Hepatocyte (in vitro differentiated cells): Measurements from ENCODE around the gene C2orf74. TPM values are rescaled to one million over a fixed set of nuclear protein-coding genes. Genes with fewer than 3 reads are reported as not detected.
"Not testable (repeated sequence)": the region's sequence is repeated elsewhere in the genome, so short reads cannot be mapped to it uniquely, and the experiment has no call there.

Source experiments
- DNase-seq: peaks from one replicate; pipeline ENCODE4 v3.0.0-alpha.2; 2016; ENCODE audit warnings: low spot score
- H2AFZ ChIP-seq: fragments of 200-600 bp; sonication (generic); 2 replicates; pipeline ENCODE4 v1.6.0; 2016; ENCODE audit warnings: antibody characterized with exemption, mild to moderate bottlenecking
- H3K27ac ChIP-seq: fragments of 200-600 bp; sonication (generic); 2 replicates; pipeline ENCODE4 v1.5.1; 2016; ENCODE audit warnings: mild to moderate bottlenecking
- H3K27me3 ChIP-seq: fragments of 200-600 bp; sonication (generic); 2 replicates; pipeline ENCODE4 v1.6.1; 2016
- H3K36me3 ChIP-seq: fragments of 200-600 bp; sonication (generic); replicated peaks from 2 replicates; pipeline ENCODE4 v1.5.1; 2016; ENCODE audit warnings: low read depth; ENCODE audit not compliant: insufficient read depth
- H3K4me1 ChIP-seq: fragments of 200-600 bp; sonication (generic); 2 replicates; pipeline ENCODE4 v1.5.1; 2016; ENCODE audit warnings: mild to moderate bottlenecking, moderate library complexity; ENCODE audit not compliant: insufficient read depth
- H3K4me2 ChIP-seq: fragments of 200-600 bp; sonication (generic); 2 replicates; pipeline ENCODE4 v1.6.0; 2016
- H3K4me3 ChIP-seq: fragments of 200-600 bp; sonication (generic); 2 replicates; pipeline ENCODE4 v1.5.1; 2016; ENCODE audit warnings: mild to moderate bottlenecking
- H3K79me2 ChIP-seq: fragments of 200-600 bp; sonication (generic); 2 replicates; pipeline ENCODE4 v1.6.0; 2017; ENCODE audit warnings: mild to moderate bottlenecking
- H3K9me2 ChIP-seq: fragments of 200-600 bp; sonication (generic); replicated peaks from 2 replicates; pipeline ENCODE4 v1.6.0; 2017; ENCODE audit warnings: mild to moderate bottlenecking; ENCODE audit not compliant: insufficient read depth
- H3K9me3 ChIP-seq: fragments of 200-600 bp; sonication (generic); 2 replicates; pipeline ENCODE4 v1.5.1; 2016; ENCODE audit warnings: low read depth, mild to moderate bottlenecking
- H4K20me1 ChIP-seq: fragments of 200-600 bp; sonication (generic); 2 replicates; pipeline ENCODE4 v1.6.0; 2016; ENCODE audit warnings: mild to moderate bottlenecking; ENCODE audit not compliant: insufficient read depth, poor library complexity, severe bottlenecking
- EZH2 ChIP-seq: fragments of 200-600 bp; sonication (generic); IDR thresholded peaks from 2 replicates; pipeline ENCODE4 v1.6.1; 2016; ENCODE audit warnings: antibody characterized with exemption, mild to moderate bottlenecking, borderline replicate concordance
- EZH2phosphoT487 ChIP-seq: fragments of 200-600 bp; sonication (generic); IDR thresholded peaks from one replicate; pipeline ENCODE4 v1.6.1; 2018; ENCODE audit warnings: antibody characterized with exemption, mild to moderate bottlenecking, low read depth, moderate library complexity; ENCODE audit not compliant: unreplicated experiment, severe bottlenecking
- WGBS: methylation state at CpG from one replicate; pipeline ENCODE4 v1.1.6; 2016; ENCODE audit warnings: low lambda C conversion rate; ENCODE audit errors: missing lambda C conversion rate; 5-methylcytosine and 5-hydroxymethylcytosine counted together
- polyA plus RNA-seq: library from polyadenylated mRNA; unstranded; fragments of >200 nt; fragmentation: Nextera tagmentation; extraction: Ambion mirVana; gene quantifications from 2 replicates; pipeline ENCODE4 v1.2.1, GENCODE V29; 2016
- total RNA-seq: library from RNA; depleted of rRNA; stranded (reverse); fragments of >200 nt; gene quantifications from 2 replicates; pipeline ENCODE4 v1.2.3, GENCODE V29; 2014
- TF ChIP-seq, protein P1 (sequence below): fragments of 200-600 bp; sonication (generic); IDR thresholded peaks from 2 replicates; pipeline ENCODE4 v1.5.1; 2016; ENCODE audit warnings: antibody characterized with exemption, mild to moderate bottlenecking; ENCODE audit not compliant: poor library complexity

Gene C2orf74
- total and polyA plus RNA-seq, 2 experiments from 2014 or later: 6.2 to 10.2 TPM

DNA sequence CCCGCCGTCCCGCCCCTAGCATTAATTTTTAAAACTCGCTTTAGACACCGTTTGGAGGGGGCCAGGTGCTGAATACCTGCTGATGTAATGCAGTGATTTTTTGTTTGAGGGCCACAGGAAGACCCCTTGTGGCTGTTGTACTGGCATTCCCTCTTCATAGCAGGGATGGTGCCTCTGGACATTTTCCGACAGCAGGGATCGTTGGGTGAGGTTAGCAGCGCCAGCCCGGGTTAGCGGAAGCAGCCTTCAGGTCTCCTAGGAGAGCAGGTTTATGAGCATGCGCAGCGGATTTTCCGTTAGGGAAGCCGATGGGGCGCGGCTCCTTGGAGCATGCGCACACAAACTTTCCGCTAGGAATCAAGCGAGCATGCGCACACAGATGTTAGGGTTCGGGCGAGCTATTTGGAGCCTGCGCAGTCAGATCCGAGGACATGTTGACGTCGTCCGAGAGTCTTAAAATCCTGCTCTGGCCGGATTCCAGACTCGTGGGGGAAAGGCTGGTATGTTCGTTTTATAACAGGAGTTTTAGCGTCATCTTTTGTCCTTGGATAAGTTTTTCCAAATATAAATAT lies 17.2 kb upstream of the C2orf74 start:
- peak overlapping the region; percentile 73 for H3K4me2 ChIP-seq
- no peaks in the 10 kb centered on the region for H3K27me3 ChIP-seq
- no peaks in the 10 kb centered on the region for H3K4me1 ChIP-seq
- H3K79me2 ChIP-seq: peaks cover 3% of the 10 kb centered on the region
- no peaks in the 10 kb centered on the region for H3K9me2 ChIP-seq
- DNase-seq: peak; percentile 99
- peak overlapping the region; percentile 43 for H3K27ac ChIP-seq
- peak overlapping the region; percentile 60 for H2AFZ ChIP-seq
- no peaks in the 10 kb centered on the region for H3K36me3 ChIP-seq
- no peaks in the 10 kb centered on the region for H4K20me1 ChIP-seq
- no peaks in the 10 kb centered on the region for H3K9me3 ChIP-seq
- TF ChIP-seq, protein P1, sequence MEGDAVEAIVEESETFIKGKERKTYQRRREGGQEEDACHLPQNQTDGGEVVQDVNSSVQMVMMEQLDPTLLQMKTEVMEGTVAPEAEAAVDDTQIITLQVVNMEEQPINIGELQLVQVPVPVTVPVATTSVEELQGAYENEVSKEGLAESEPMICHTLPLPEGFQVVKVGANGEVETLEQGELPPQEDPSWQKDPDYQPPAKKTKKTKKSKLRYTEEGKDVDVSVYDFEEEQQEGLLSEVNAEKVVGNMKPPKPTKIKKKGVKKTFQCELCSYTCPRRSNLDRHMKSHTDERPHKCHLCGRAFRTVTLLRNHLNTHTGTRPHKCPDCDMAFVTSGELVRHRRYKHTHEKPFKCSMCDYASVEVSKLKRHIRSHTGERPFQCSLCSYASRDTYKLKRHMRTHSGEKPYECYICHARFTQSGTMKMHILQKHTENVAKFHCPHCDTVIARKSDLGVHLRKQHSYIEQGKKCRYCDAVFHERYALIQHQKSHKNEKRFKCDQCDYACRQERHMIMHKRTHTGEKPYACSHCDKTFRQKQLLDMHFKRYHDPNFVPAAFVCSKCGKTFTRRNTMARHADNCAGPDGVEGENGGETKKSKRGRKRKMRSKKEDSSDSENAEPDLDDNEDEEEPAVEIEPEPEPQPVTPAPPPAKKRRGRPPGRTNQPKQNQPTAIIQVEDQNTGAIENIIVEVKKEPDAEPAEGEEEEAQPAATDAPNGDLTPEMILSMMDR: no peak
- TF ChIP-seq EZH2phosphoT487 (no peak), EZH2 (no peak)
- WGBS: 10% methylated on average over 31 of the region's 31 CpGs
- peak overlapping the region; percentile 48 for H3K4me3 ChIP-seq

- no peak overlapping the region for H3K4me3 ChIP-seq
- no peaks in the 10 kb centered on the region for H3K36me3 ChIP-seq
- H3K27ac ChIP-seq: no peak overlapping the region
- peak overlapping the region; percentile 72 for H3K4me2 ChIP-seq
- no peak overlapping the region for H2AFZ ChIP-seq
- TF ChIP-seq EZH2phosphoT487 (no peak), EZH2 (no peak)
- TF ChIP-seq, protein P1: no peak
- 94% methylated on average over 2 of the region's 2 CpGs for WGBS
- H3K79me2 ChIP-seq: peaks cover 3% of the 10 kb centered on the region
- H3K27me3 ChIP-seq: no peaks in the 10 kb centered on the region
- H3K9me2 ChIP-seq: no peaks in the 10 kb centered on the region
- no peaks in the 10 kb centered on the region for H3K4me1 ChIP-seq
- no peaks in the 10 kb centered on the region for H4K20me1 ChIP-seq
- no peaks in the 10 kb centered on the region for H3K9me3 ChIP-seq
- DNase-seq: no peak
Measured at GRCh38 chr2:61145990-61146389, 16.0 kb upstream of the C2orf74 start.

- H2AFZ ChIP-seq, H3K27ac ChIP-seq: not testable (repeated sequence)
- WGBS: 99% methylated on average over 5 of the region's 5 CpGs
Measured at GRCh38 chr2:61148091-61148490, 13.9 kb upstream of the C2orf74 start.

DNA sequence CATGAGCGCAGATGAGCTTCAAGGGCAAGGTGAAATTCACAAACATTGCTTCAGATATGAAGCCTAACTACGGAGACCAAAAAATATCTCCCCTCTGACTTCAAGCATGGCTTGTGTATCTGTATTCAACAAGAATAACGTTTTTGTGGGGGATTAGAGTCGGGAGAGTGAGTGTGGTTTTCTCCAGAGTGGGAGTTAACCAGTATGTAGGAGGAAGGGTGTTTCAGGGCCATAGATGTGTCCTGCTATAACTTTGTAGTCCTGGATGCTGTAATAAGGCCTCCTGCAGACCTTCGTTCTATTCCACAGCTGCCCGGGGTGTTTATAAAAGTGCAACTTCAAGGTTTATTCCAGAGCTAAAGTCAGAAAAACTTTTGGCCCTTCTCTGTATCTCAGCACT lies 12.9 kb upstream of the C2orf74 start:
- H3K4me1 ChIP-seq: no peaks in the 10 kb centered on the region
- TF ChIP-seq EZH2: no peak
- TF ChIP-seq, protein P1: no peak
- TF ChIP-seq EZH2phosphoT487: no peak
- H2AFZ ChIP-seq: no peak overlapping the region
- H3K36me3 ChIP-seq: no peaks in the 10 kb centered on the region
- H3K4me2 ChIP-seq: no peak overlapping the region
- no peak overlapping the region for H3K27ac ChIP-seq
- no peaks in the 10 kb centered on the region for H3K9me3 ChIP-seq
- DNase-seq: no peak
- H3K79me2 ChIP-seq: peaks cover 3% of the 10 kb centered on the region
- H3K9me2 ChIP-seq: no peaks in the 10 kb centered on the region
- H3K4me3 ChIP-seq: no peak overlapping the region
- 94% methylated on average over 6 of the region's 6 CpGs for WGBS
- no peaks in the 10 kb centered on the region for H4K20me1 ChIP-seq
- no peaks in the 10 kb centered on the region for H3K27me3 ChIP-seq

More at GRCh38 chr2:61148091-61148490, 13.9 kb upstream of the C2orf74 start:
- H3K79me2 ChIP-seq, H4K20me1 ChIP-seq, H3K9me2 ChIP-seq, DNase-seq, H3K4me2 ChIP-seq, H3K36me3 ChIP-seq, H3K4me3 ChIP-seq, H3K9me3 ChIP-seq, H3K27me3 ChIP-seq, H3K4me1 ChIP-seq: not testable (repeated sequence)
